Suprapubic skin (tissue), 4 donors: ENCODE measurements around the gene SIN3A. TPM values are rescaled to one million over a fixed set of nuclear protein-coding genes. Genes with fewer than 3 reads are reported as not detected.
A peak's percentile ranks its signal among the peaks of the same experiment; 100 is the strongest.
"Not testable (repeated sequence)": the region's sequence is repeated elsewhere in the genome, so short reads cannot be mapped to it uniquely, and the experiment has no call there.

ENCODE experiments used
- DNase-seq, 2 donors: peaks; one replicate each; pipeline ENCODE4 v3.0.0-alpha.2; 2019; ENCODE audit warnings: low spot score in 2 of 2
- H3K27ac ChIP-seq: fragments of 200-600 bp; sonication (generic); one replicate; pipeline ENCODE4 v1.5.1; 2019
- H3K27me3 ChIP-seq: fragments of 200-600 bp; sonication (generic); one replicate; pipeline ENCODE4 v1.5.1; 2019
- H3K36me3 ChIP-seq: fragments of 200-600 bp; sonication (generic); one replicate; pipeline ENCODE4 v1.5.1; 2019
- H3K4me1 ChIP-seq: fragments of 200-600 bp; sonication (generic); one replicate; pipeline ENCODE4 v1.5.1; 2019
- H3K4me3 ChIP-seq: fragments of 200-600 bp; sonication (generic); one replicate; pipeline ENCODE4 v1.5.1; 2019; ENCODE audit warnings: mild to moderate bottlenecking
- H3K9me3 ChIP-seq: fragments of 200-600 bp; sonication (generic); one replicate; pipeline ENCODE4 v1.5.1; 2019
- CTCF ChIP-seq, 2 donors: fragments of 200-600 bp in 1 of 2; fragments of 450-650 bp in 1 of 2; sonication (generic) in 1 of 2; IDR thresholded peaks; one replicate each; pipeline ENCODE4 v1.5.1; 2016 to 2019; ENCODE audit warnings: antibody characterized with exemption in 2 of 2, mild to moderate bottlenecking in 1 of 2, moderate library complexity in 1 of 2
- EP300 ChIP-seq: sonication (generic); formaldehyde crosslinking; IDR thresholded peaks from one replicate; pipeline ENCODE4 v1.6.1; 2017; ENCODE audit warnings: antibody characterized with exemption
- POLR2A ChIP-seq, 2 donors: fragments of 450-650 bp; IDR thresholded peaks; one replicate each; pipeline ENCODE4 v1.6.1; 2017; ENCODE audit warnings: antibody characterized with exemption in 2 of 2, mild to moderate bottlenecking in 2 of 2, moderate library complexity in 2 of 2
- POLR2AphosphoS5 ChIP-seq, 3 donors: sonication (generic); formaldehyde crosslinking; IDR thresholded peaks; one replicate each; pipeline ENCODE4 v1.6.1; 2017; ENCODE audit warnings: antibody characterized with exemption in 3 of 3
- WGBS: methylation state at CpG from one replicate; pipeline ENCODE4 v1.1.5; 2018; 5-methylcytosine and 5-hydroxymethylcytosine counted together
- total RNA-seq, 4 donors: library from RNA; depleted of rRNA; stranded (reverse); fragments of >200 nt; gene quantifications; one replicate each; pipeline ENCODE4 v1.1.0, GENCODE V29; 2016

Gene SIN3A
- total RNA-seq, 4 donors from 2014 or later = 55.2 to 94.8 (median 66.0) TPM

DNA sequence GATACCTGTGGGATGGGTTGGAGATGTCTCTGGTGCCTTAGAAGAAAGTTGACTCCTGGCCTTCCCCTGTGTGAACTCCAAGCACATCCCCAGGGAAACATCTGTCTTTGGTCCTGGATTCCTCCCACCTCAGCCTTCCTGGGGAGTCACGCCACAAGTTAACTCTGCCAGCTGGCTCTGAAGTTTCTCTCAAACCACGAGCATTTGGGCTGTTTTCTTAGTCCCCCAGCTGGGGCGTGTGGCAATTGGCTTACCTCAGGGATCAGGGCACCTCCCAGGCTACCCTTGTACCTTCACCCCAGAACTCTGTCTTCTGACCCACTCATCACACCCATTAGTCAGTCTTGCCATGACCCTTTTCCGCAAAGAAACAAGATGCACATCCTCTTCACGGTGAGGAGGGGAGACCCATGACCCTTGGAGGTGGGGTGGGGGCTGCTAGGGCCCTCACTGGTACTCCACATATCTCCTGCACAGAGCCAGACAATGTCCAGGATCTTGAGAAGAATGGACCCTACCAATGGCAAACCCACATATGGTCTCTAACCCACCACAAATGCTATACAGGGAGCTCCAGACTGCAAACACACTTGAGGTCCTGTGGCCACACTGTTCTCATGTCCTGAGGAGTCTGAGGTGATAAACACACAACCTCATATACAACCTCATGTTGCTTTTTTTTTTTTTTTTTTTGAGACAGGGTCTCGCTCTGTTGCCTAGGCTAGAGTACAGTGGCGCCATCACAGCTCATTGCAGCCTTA, 100.7 kb downstream of the SIN3A start:
- H3K4me3 ChIP-seq = no peak overlapping the region
- WGBS = 73% methylated on average over 7 of the region's 7 CpGs
- no peak for DNase-seq
- H3K9me3 ChIP-seq = no peaks in the 10 kb centered on the region
- H3K4me1 ChIP-seq = peaks cover 19% of the 10 kb centered on the region
- no peaks in the 10 kb centered on the region for H3K27me3 ChIP-seq
- H3K36me3 ChIP-seq = peaks cover 12% of the 10 kb centered on the region
- no peak overlapping the region for H3K27ac ChIP-seq
- TF ChIP-seq EP300 (no peak), CTCF (IDR thresholded peaks at IDR 0.05) (no peak), POLR2A (IDR thresholded peaks at IDR 0.05) (no peak), POLR2AphosphoS5 (IDR thresholded peaks at IDR 0.05) (no peak)

GRCh38 chr15:75349851-75350588, 101.5 kb downstream of the SIN3A start:
- Histone ChIP-seq H3K9me3 (no peaks in the 10 kb centered on the region), H3K4me1 (peaks cover 19% of the 10 kb centered on the region), H3K36me3 (peaks cover 5% of the 10 kb centered on the region), H3K27me3 (no peaks in the 10 kb centered on the region), H3K4me3 (no peak overlapping the region), H3K27ac (no peak overlapping the region)
- WGBS = 82% methylated on average over 9 of the region's 9 CpGs
- TF ChIP-seq POLR2A (IDR thresholded peaks at IDR 0.05) (no peak), EP300 (no peak), CTCF (IDR thresholded peaks at IDR 0.05) (no peak), POLR2AphosphoS5 (IDR thresholded peaks at IDR 0.05) (no peak)
- no peak for DNase-seq

- not testable (repeated sequence) for H3K9me3 ChIP-seq, H3K4me3 ChIP-seq, H3K36me3 ChIP-seq, H3K27me3 ChIP-seq, H3K27ac ChIP-seq, DNase-seq
- WGBS = 92% methylated on average over 8 of the region's 8 CpGs
- peaks cover 19% of the 10 kb centered on the region for H3K4me1 ChIP-seq
Measured at GRCh38 chr15:75349351-75349669, 102.2 kb downstream of the SIN3A start.

DNA sequence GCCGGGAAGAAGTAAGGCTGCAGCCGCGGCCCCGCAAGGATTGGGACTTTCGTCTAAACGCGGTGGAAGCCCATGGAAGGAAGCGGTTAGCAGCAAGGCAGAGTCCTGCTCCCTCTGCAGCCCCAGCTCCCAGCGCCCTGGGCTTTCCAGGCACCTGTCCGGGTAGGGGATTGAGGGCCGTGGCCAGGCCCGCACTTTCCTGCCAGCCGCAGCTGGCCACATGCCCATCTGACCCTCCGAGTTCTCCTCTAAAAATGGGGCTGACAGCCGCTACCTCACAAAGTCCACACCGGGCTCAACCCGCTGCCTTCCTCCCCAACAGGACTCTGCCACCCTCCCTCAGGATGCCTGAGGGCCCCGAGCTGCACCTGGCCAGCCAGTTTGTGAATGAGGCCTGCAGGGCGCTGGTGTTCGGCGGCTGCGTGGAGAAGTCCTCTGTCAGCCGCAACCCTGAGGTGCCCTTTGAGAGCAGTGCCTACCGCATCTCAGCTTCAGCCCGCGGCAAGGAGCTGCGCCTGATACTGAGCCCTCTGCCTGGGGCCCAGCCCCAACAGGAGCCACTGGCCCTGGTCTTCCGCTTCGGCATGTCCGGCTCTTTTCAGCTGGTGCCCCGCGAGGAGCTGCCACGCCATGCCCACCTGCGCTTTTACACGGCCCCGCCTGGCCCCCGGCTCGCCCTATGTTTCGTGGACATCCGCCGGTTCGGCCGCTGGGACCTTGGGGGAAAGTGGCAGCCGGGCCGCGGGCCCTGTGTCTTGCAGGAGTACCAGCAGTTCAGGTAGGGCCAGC, 102.7 kb downstream of the SIN3A start:
- TF ChIP-seq POLR2A (IDR thresholded peaks at IDR 0.05) (no peak), CTCF (IDR thresholded peaks at IDR 0.05) (no peak), EP300 (no peak), POLR2AphosphoS5 (IDR thresholded peaks at IDR 0.05) (no peak)
- H3K4me3 ChIP-seq = peak overlapping the region; percentile 95
- no peaks in the 10 kb centered on the region for H3K36me3 ChIP-seq
- no peak overlapping the region for H3K27ac ChIP-seq
- no peaks in the 10 kb centered on the region for H3K27me3 ChIP-seq
- H3K4me1 ChIP-seq = peaks cover 23% of the 10 kb centered on the region
- no peak for DNase-seq
- no peaks in the 10 kb centered on the region for H3K9me3 ChIP-seq
- WGBS = 51% methylated on average over 25 of the region's 46 CpGs

DNA sequence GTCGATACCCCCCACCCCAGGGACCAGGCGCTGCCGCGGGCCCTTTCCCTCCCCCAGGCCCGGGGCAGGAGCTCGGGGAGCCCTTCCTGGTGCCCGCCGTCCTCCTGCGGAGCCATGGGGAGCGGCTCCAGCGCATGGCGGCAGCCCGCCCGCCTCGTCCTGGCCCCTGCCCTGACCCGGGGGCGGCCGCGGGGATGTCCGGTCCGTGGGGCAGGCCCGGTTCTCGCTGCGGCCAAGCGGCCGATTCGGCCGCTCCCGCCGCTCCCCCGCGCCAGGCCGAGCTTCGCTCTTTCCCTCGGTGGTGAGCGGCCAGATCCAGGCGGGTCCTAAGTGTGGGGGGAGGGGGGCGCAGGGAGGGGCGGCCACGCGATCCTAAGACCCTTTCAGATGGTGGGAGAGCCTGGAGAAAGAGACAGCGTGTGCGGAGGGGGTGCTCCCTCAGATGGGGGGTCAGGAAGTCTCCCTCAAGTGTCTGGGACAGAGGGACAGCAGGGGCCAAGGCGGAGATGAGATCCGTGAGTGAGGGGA, 103.4 kb downstream of the SIN3A start:
- H3K27me3 ChIP-seq = no peaks in the 10 kb centered on the region
- H3K36me3 ChIP-seq = no peaks in the 10 kb centered on the region
- TF ChIP-seq CTCF (IDR thresholded peaks at IDR 0.05) (no peak), EP300 (no peak), POLR2AphosphoS5 (IDR thresholded peaks at IDR 0.05) (no peak), POLR2A (IDR thresholded peaks at IDR 0.05) (no peak)
- peak overlapping the region; percentile 95 for H3K4me3 ChIP-seq
- 1% methylated on average over 20 of the region's 45 CpGs for WGBS
- no peaks in the 10 kb centered on the region for H3K9me3 ChIP-seq
- peaks cover 24% of the 10 kb centered on the region for H3K4me1 ChIP-seq
- H3K27ac ChIP-seq = peak overlapping the region; percentile 71
- DNase-seq = no peak
